ENCODE results near the gene RYR3. TPM values are rescaled to one million over a fixed set of nuclear protein-coding genes. Genes with fewer than 3 reads are reported as not detected.

RYR3 gene
- total RNA-seq, 1 donor from 2014 or later, result 7.4 TPM

DNA sequence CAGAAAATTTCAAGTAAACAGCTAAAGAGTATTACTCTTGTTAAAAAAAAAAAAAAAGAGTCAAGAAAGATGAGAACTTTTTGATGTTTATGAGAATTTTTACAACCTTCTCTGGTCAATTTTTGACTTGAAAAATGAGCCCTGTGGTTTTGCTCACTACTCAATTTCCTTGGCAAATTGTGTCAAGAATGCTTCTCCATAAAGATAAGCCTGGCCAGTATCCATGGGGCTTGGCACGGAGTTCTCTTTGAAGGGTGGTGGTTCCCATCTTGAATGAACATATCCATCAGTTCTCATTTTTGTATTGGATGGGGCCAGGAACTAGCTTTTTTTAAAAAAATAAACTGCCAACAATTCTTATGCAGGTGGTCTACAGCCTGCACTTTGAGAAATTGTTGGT lies 179.9 kb downstream of the RYR3 start:
- H3K4me1 Mint-ChIP-seq (ENCODE audit: low read depth, unreplicated experiment), result no peaks in the 10 kb centered on the region
- no peak for DNase-seq
- no peaks in the 10 kb centered on the region for H3K27me3 Mint-ChIP-seq (ENCODE audit: unreplicated experiment)
- H3K4me3 Mint-ChIP-seq (ENCODE audit: unreplicated experiment), result no peak overlapping the region
- no peaks in the 10 kb centered on the region for H3K9me3 Mint-ChIP-seq (ENCODE audit: unreplicated experiment)
- H3K36me3 Mint-ChIP-seq (ENCODE audit: unreplicated experiment), result no peaks in the 10 kb centered on the region
- TF ChIP-seq, protein P1, sequence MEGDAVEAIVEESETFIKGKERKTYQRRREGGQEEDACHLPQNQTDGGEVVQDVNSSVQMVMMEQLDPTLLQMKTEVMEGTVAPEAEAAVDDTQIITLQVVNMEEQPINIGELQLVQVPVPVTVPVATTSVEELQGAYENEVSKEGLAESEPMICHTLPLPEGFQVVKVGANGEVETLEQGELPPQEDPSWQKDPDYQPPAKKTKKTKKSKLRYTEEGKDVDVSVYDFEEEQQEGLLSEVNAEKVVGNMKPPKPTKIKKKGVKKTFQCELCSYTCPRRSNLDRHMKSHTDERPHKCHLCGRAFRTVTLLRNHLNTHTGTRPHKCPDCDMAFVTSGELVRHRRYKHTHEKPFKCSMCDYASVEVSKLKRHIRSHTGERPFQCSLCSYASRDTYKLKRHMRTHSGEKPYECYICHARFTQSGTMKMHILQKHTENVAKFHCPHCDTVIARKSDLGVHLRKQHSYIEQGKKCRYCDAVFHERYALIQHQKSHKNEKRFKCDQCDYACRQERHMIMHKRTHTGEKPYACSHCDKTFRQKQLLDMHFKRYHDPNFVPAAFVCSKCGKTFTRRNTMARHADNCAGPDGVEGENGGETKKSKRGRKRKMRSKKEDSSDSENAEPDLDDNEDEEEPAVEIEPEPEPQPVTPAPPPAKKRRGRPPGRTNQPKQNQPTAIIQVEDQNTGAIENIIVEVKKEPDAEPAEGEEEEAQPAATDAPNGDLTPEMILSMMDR (IDR thresholded peaks at IDR 0.05; ENCODE audit: partially characterized antibody, unreplicated experiment), result no peak
- H3K27ac Mint-ChIP-seq (ENCODE audit: unreplicated experiment), result no peak overlapping the region

DNA sequence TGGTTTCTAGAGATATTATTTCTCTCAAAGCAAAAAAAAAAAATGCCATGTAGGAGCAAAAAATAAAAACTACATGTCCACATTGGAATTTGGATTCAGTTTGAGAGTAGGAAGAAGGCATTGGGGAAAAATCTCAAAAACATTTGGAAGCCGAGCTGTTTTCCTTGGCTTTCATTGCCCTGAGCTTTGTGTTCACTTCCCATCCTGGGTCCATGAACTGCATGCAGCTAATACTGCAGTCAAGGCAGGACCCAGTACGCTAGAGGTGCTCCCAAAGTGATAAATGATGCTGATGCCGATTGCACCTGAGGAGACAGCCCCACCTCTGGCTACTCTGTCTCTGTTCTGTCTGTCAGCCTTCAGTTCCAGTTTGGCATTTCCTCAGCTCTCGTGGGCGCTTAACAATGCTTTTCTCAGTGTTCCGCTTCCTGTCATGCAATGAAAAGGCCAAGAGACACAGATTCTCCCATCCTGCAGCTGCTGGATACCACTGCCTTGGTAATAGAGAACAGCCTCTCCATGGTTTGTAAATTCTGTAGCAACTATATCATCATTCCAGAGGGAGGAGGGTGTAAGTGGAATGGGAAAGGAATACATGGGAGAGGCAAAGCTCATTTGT lies 181.8 kb downstream of the RYR3 start:
- no peak for DNase-seq
- H3K4me3 Mint-ChIP-seq (ENCODE audit: unreplicated experiment), result no peak overlapping the region
- H3K27me3 Mint-ChIP-seq (ENCODE audit: unreplicated experiment), result no peaks in the 10 kb centered on the region
- H3K9me3 Mint-ChIP-seq (ENCODE audit: unreplicated experiment), result no peaks in the 10 kb centered on the region
- H3K27ac Mint-ChIP-seq (ENCODE audit: unreplicated experiment), result no peak overlapping the region
- H3K36me3 Mint-ChIP-seq (ENCODE audit: unreplicated experiment), result no peaks in the 10 kb centered on the region
- no peaks in the 10 kb centered on the region for H3K4me1 Mint-ChIP-seq (ENCODE audit: low read depth, unreplicated experiment)
- TF ChIP-seq, protein P1 (IDR thresholded peaks at IDR 0.05; ENCODE audit: partially characterized antibody, unreplicated experiment), result no peak

DNA sequence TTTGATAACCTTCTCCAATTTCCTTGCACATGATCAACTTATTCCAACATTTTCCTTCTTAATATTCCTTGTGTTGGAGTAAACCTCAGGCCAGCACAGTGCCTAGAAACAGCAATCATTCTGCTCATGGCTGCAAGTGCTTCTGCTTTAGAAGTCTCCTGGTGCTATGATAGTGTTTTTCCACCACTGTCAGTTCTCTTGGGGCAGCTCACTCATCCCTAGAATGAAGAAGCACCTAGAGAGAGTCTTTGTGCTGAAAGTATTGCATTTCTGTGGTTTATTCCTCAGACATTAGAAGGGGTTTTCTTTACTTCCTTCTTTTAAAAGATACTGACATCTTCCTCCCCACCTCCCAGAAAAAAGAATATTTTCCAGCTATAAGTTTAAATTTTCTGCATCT lies 183.5 kb downstream of the RYR3 start:
- Mint-ChIP-seq H3K9me3 (ENCODE audit: unreplicated experiment) (no peaks in the 10 kb centered on the region), H3K36me3 (ENCODE audit: unreplicated experiment) (no peaks in the 10 kb centered on the region), H3K27me3 (ENCODE audit: unreplicated experiment) (no peaks in the 10 kb centered on the region), H3K4me1 (ENCODE audit: low read depth, unreplicated experiment) (peaks cover 8% of the 10 kb centered on the region), H3K4me3 (ENCODE audit: unreplicated experiment) (no peak overlapping the region), H3K27ac (ENCODE audit: unreplicated experiment) (no peak overlapping the region)
- DNase-seq, result no peak
- TF ChIP-seq, protein P1 (IDR thresholded peaks at IDR 0.05; ENCODE audit: partially characterized antibody, unreplicated experiment), result no peak

DNA sequence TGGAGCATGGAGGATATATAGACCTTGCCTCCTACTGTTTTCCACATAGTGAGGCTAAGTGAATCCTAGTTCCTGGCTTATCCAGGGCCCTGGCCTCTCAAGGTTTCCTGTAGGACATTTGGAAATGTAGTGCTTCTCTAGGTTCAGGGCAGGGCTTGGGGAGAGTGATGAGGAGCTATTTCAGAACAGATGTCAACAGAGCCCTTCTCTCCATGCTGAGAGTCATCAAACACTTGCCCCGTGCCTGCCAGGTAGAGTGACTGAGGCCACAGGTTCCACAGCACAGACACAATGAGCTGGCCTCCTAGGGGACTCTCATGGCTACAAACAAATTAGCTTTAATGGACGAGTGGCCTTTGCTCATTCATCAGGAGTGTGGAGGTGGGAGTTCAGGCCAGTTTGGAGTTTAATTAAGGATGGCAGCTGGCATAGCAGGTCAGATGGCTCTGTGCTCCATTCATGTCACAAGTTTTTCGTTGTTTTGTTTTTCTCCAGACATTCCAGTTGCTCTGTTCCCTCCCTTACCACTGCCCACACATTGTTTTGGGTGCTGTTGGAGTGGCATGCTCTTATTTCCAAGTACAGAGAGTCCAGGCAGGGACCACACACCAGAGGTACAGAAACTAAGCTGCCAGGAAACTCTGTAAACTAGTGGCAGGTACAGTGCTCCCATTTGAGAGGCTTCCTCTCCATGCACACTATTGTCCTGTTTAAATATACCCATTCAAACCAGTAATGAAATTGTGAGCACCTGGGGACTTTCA lies 189.8 kb downstream of the RYR3 start:
- Mint-ChIP-seq H3K4me3 (ENCODE audit: unreplicated experiment) (no peak overlapping the region), H3K27me3 (ENCODE audit: unreplicated experiment) (no peaks in the 10 kb centered on the region), H3K36me3 (ENCODE audit: unreplicated experiment) (no peaks in the 10 kb centered on the region), H3K27ac (ENCODE audit: unreplicated experiment) (no peak overlapping the region), H3K4me1 (ENCODE audit: low read depth, unreplicated experiment) (peaks cover 16% of the 10 kb centered on the region), H3K9me3 (ENCODE audit: unreplicated experiment) (peaks cover 2% of the 10 kb centered on the region)
- TF ChIP-seq, protein P1 (IDR thresholded peaks at IDR 0.05; ENCODE audit: partially characterized antibody, unreplicated experiment), result no peak
- DNase-seq, result no peak

DNA sequence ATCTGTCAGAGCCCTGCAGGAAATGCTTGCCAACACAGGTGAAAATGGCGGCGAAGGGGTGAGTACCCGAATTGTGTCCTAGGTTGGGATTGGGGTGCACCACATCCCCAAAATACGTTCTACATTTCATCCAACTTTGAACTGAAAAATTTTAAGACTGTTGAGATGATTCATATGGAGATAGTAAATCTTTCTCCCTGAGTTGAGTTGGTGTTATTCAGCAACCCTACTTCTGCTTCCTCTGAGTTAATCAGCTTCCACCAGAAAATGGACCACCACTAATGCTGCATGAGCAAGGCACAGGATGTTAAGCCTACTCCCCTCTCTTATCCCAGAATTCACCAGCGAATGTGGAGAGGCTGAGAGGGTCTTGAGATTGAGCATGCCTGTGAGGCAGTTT lies 192.9 kb downstream of the RYR3 start:
- Mint-ChIP-seq H3K27ac (ENCODE audit: unreplicated experiment) (no peak overlapping the region), H3K36me3 (ENCODE audit: unreplicated experiment) (no peaks in the 10 kb centered on the region), H3K4me1 (ENCODE audit: low read depth, unreplicated experiment) (peaks cover 13% of the 10 kb centered on the region), H3K9me3 (ENCODE audit: unreplicated experiment) (peaks cover 2% of the 10 kb centered on the region), H3K27me3 (ENCODE audit: unreplicated experiment) (no peaks in the 10 kb centered on the region), H3K4me3 (ENCODE audit: unreplicated experiment) (no peak overlapping the region)
- DNase-seq, result no peak
- TF ChIP-seq, protein P1 (IDR thresholded peaks at IDR 0.05; ENCODE audit: partially characterized antibody, unreplicated experiment), result no peak
